KMS-11 (cell line): ENCODE data around the gene SAMD14.
"Not testable (repeated sequence)": the region's sequence is repeated elsewhere in the genome, so short reads cannot be mapped to it uniquely, and the experiment has no call there.

Experiments
- H2AFZ ChIP-seq: fragments of 200-600 bp; sonication (generic); 2 replicates; pipeline ENCODE4 v1.6.1; 2016; ENCODE audit warnings: antibody characterized with exemption, mixed run types, low read depth
- H3K27ac ChIP-seq: fragments of 200-600 bp; sonication (generic); 2 replicates; pipeline ENCODE4 v1.6.1; 2016; ENCODE audit warnings: mild to moderate bottlenecking, mixed run types
- H3K27me3 ChIP-seq: fragments of 200-600 bp; sonication (generic); 2 replicates; pipeline ENCODE4 v1.6.1; 2017; ENCODE audit warnings: mild to moderate bottlenecking, low read depth, mixed run types, moderate library complexity; ENCODE audit not compliant: insufficient read depth
- H3K36me3 ChIP-seq: fragments of 200-600 bp; sonication (generic); 2 replicates; pipeline ENCODE4 v1.6.1; 2017; ENCODE audit warnings: mild to moderate bottlenecking, mixed run types; ENCODE audit not compliant: insufficient read depth
- H3K4me1 ChIP-seq: fragments of 200-600 bp; sonication (generic); 2 replicates; pipeline ENCODE4 v1.6.1; 2016; ENCODE audit warnings: mild to moderate bottlenecking, low read depth, mixed run types; ENCODE audit not compliant: poor library complexity, severe bottlenecking
- H3K4me2 ChIP-seq: fragments of 200-600 bp; sonication (generic); 2 replicates; pipeline ENCODE4 v1.7.0; 2016; ENCODE audit warnings: mild to moderate bottlenecking, mixed run types
- H3K4me3 ChIP-seq: fragments of 200-600 bp; sonication (generic); IDR thresholded peaks from 2 replicates; pipeline ENCODE4 v1.6.1; 2017; ENCODE audit warnings: low read depth, low read length, mixed read lengths; ENCODE audit not compliant: insufficient read depth
- H3K79me2 ChIP-seq: fragments of 200-600 bp; sonication (generic); 2 replicates; pipeline ENCODE4 v1.6.1; 2016; ENCODE audit warnings: low read depth, mixed run types; ENCODE audit not compliant: insufficient read depth
- H3K9ac ChIP-seq: fragments of 200-600 bp; sonication (generic); 2 replicates; pipeline ENCODE4 v1.6.1; 2016; ENCODE audit warnings: mild to moderate bottlenecking, mixed run types
- H4K20me1 ChIP-seq: fragments of 200-600 bp; sonication (generic); 2 replicates; pipeline ENCODE4 v1.6.1; 2016; ENCODE audit warnings: mild to moderate bottlenecking, mixed run types; ENCODE audit not compliant: insufficient read depth
- CTCF ChIP-seq: fragments of 200-600 bp; sonication (generic); conservative IDR thresholded peaks from 2 replicates; pipeline ENCODE4 v1.6.1; 2017; ENCODE audit warnings: low read depth, mild to moderate bottlenecking, antibody characterized with exemption, low read length, moderate library complexity, mixed read lengths

SAMD14 gene

GRCh38 chr17:50064253-50065001 is 65.5 kb downstream of the SAMD14 start:
- H3K27me3 ChIP-seq, result peaks cover 5% of the 10 kb centered on the region; the same call in 1 of the 2 replicates
- TF ChIP-seq CTCF, result no peak
- no peak overlapping the region for H3K9ac ChIP-seq
- H3K79me2 ChIP-seq, result no peaks in the 10 kb centered on the region
- H3K27ac ChIP-seq, result no peak overlapping the region
- no peak overlapping the region for H3K4me3 ChIP-seq
- H4K20me1 ChIP-seq, result no peaks in the 10 kb centered on the region
- no peaks in the 10 kb centered on the region for H3K36me3 ChIP-seq
- no peak overlapping the region for H3K4me2 ChIP-seq
- no peaks in the 10 kb centered on the region for H3K4me1 ChIP-seq
- H2AFZ ChIP-seq, result no peak overlapping the region

GRCh38 chr17:50063561-50064252 is 66.3 kb downstream of the SAMD14 start:
- Histone ChIP-seq H3K4me1 (no peaks in the 10 kb centered on the region), H3K4me3 (no peak overlapping the region), H3K36me3 (no peaks in the 10 kb centered on the region), H4K20me1 (no peaks in the 10 kb centered on the region), H3K79me2 (no peaks in the 10 kb centered on the region), H2AFZ (no peak overlapping the region), H3K9ac (no peak overlapping the region), H3K27ac (no peak overlapping the region), H3K4me2 (no peak overlapping the region), H3K27me3 (peaks cover 5% of the 10 kb centered on the region; the same call in 1 of the 2 replicates)
- TF ChIP-seq CTCF, result no peak

GRCh38 chr17:50062293-50063243 is 67.4 kb downstream of the SAMD14 start:
- no peak overlapping the region for H3K4me2 ChIP-seq
- TF ChIP-seq CTCF, result no peak
- H4K20me1 ChIP-seq, result no peaks in the 10 kb centered on the region
- no peak overlapping the region for H2AFZ ChIP-seq
- peaks cover 5% of the 10 kb centered on the region; the same call in 1 of the 2 replicates for H3K27me3 ChIP-seq
- no peaks in the 10 kb centered on the region for H3K36me3 ChIP-seq
- no peak overlapping the region for H3K9ac ChIP-seq
- H3K27ac ChIP-seq, result no peak overlapping the region
- no peak overlapping the region for H3K4me3 ChIP-seq
- H3K79me2 ChIP-seq, result no peaks in the 10 kb centered on the region
- no peaks in the 10 kb centered on the region for H3K4me1 ChIP-seq

- not testable (repeated sequence) for H3K9ac ChIP-seq, H3K79me2 ChIP-seq, H3K27ac ChIP-seq
Observed at GRCh38 chr17:50061713-50062045, 68.3 kb downstream of the SAMD14 start.

More at GRCh38 chr17:50061713-50062045, 68.3 kb downstream of the SAMD14 start:
- not testable (repeated sequence) for H3K27me3 ChIP-seq, H3K4me2 ChIP-seq, H2AFZ ChIP-seq, H3K4me3 ChIP-seq, H3K36me3 ChIP-seq, H4K20me1 ChIP-seq, H3K4me1 ChIP-seq
